Ishikawa (cell line): ENCODE data around the gene REC8.

Source experiments
- CEBPB ChIP-seq: IDR thresholded peaks from 2 replicates; pipeline ENCODE4 v1.6.1; 2012
- EGR1 ChIP-seq: IDR thresholded peaks from 2 replicates; pipeline ENCODE4 v1.6.1; 2012
- EP300 ChIP-seq: IDR thresholded peaks from 2 replicates; pipeline ENCODE4 v1.6.1; 2012; ENCODE audit warnings: borderline replicate concordance
- RAD21 ChIP-seq: IDR thresholded peaks from 2 replicates; pipeline ENCODE4 v1.6.1; 2012; ENCODE audit warnings: low read depth
- TAF1 ChIP-seq: IDR thresholded peaks from 2 replicates; pipeline ENCODE4 v1.6.1; 2012; ENCODE audit warnings: low read depth, mild to moderate bottlenecking
- TEAD4 ChIP-seq: IDR thresholded peaks from 2 replicates; pipeline ENCODE4 v1.6.1; 2012
- TF ChIP-seq, protein P1 (sequence below): IDR thresholded peaks from 2 replicates; pipeline ENCODE4 v1.6.1; 2012; ENCODE audit warnings: low read depth, mild to moderate bottlenecking

GRCh38 chr14:24160850-24161804, 10.8 kb upstream of the REC8 start, which contains the start of gene IRF9:
- TF ChIP-seq, protein P1, sequence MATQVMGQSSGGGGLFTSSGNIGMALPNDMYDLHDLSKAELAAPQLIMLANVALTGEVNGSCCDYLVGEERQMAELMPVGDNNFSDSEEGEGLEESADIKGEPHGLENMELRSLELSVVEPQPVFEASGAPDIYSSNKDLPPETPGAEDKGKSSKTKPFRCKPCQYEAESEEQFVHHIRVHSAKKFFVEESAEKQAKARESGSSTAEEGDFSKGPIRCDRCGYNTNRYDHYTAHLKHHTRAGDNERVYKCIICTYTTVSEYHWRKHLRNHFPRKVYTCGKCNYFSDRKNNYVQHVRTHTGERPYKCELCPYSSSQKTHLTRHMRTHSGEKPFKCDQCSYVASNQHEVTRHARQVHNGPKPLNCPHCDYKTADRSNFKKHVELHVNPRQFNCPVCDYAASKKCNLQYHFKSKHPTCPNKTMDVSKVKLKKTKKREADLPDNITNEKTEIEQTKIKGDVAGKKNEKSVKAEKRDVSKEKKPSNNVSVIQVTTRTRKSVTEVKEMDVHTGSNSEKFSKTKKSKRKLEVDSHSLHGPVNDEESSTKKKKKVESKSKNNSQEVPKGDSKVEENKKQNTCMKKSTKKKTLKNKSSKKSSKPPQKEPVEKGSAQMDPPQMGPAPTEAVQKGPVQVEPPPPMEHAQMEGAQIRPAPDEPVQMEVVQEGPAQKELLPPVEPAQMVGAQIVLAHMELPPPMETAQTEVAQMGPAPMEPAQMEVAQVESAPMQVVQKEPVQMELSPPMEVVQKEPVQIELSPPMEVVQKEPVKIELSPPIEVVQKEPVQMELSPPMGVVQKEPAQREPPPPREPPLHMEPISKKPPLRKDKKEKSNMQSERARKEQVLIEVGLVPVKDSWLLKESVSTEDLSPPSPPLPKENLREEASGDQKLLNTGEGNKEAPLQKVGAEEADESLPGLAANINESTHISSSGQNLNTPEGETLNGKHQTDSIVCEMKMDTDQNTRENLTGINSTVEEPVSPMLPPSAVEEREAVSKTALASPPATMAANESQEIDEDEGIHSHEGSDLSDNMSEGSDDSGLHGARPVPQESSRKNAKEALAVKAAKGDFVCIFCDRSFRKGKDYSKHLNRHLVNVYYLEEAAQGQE: no peak
- TF ChIP-seq EGR1: no peak
- TF ChIP-seq EP300: 0 out of 2 replicates have a peak, but pooled peaks have one; percentile 10
- TF ChIP-seq TAF1: no peak; the same call in 1 of the 2 replicates
- TF ChIP-seq CEBPB: no peak
- TF ChIP-seq TEAD4: peak; percentile 42; the same call in 1 of the 2 replicates
- TF ChIP-seq RAD21: peak; percentile 73
